ENCODE results near the gene ZNF821. TPM values are rescaled to one million over a fixed set of nuclear protein-coding genes. Genes with fewer than 3 reads are reported as not detected.
A peak's percentile ranks its signal among the peaks of the same experiment; 100 is the strongest.

ZNF821 gene
- total RNA-seq, 4 donors from 2014 or later: 16.5 to 22.0 (median 19.3) TPM

GRCh38 chr16:71902656-71903365, 18.8 kb upstream of the ZNF821 start:
- Histone ChIP-seq H3K27me3 (no peaks in the 10 kb centered on the region), H3K27ac (no peak overlapping the region), H3K4me1 (peaks cover 0 to 44% (median 11%) of the 10 kb centered on the region in 4 donors), H3K36me3 (no peaks in the 10 kb centered on the region), H3K4me3 (no peak overlapping the region), H3K9me3 (no peaks in the 10 kb centered on the region)
- no peak for DNase-seq
- no peak for TF ChIP-seq CTCF (IDR thresholded peaks at IDR 0.05)
- TF ChIP-seq POLR2A (IDR thresholded peaks at IDR 0.05): no peak

- Histone ChIP-seq H3K4me1 (peaks cover 0 to 52% (median 13%) of the 10 kb centered on the region in 4 donors), H3K9me3 (no peaks in the 10 kb centered on the region)
- no peak for TF ChIP-seq CTCF (IDR thresholded peaks at IDR 0.05)
These were observed 15.2 kb upstream of the ZNF821 start for GRCh38 chr16:71899171-71899570.

GRCh38 chr16:71896764-71897368, 12.9 kb upstream of the ZNF821 start:
- Histone ChIP-seq H3K36me3 (no peaks in the 10 kb centered on the region), H3K27me3 (no peaks in the 10 kb centered on the region), H3K9me3 (no peaks in the 10 kb centered on the region), H3K4me1 (peaks cover 0 to 38% (median 12%) of the 10 kb centered on the region in 4 donors), H3K4me3 (peak overlapping the region; percentile 64 to 99 (median 74)), H3K27ac (peak overlapping the region in 3 of 4 donors; percentile 91 to 98 (median 92))
- no peak for TF ChIP-seq POLR2A (IDR thresholded peaks at IDR 0.05)
- no peak for TF ChIP-seq CTCF (IDR thresholded peaks at IDR 0.05)
- peak in 1 of 3 donors; percentile 46 for DNase-seq

More at GRCh38 chr16:71899171-71899570, 15.2 kb upstream of the ZNF821 start:
- H3K4me3 ChIP-seq: no peak overlapping the region
- H3K27me3 ChIP-seq: no peaks in the 10 kb centered on the region
- H3K36me3 ChIP-seq: no peaks in the 10 kb centered on the region
- no peak overlapping the region for H3K27ac ChIP-seq
- no peak for DNase-seq

- Histone ChIP-seq H3K36me3 (no peaks in the 10 kb centered on the region), H3K9me3 (no peaks in the 10 kb centered on the region), H3K4me1 (peaks cover 0 to 36% (median 9%) of the 10 kb centered on the region in 4 donors), H3K4me3 (peak overlapping the region; percentile 64 to 99 (median 74)), H3K27ac (peak overlapping the region; percentile 91 to 98 (median 92)), H3K27me3 (no peaks in the 10 kb centered on the region)
- DNase-seq: peak; percentile 27 to 66 (median 63)
- TF ChIP-seq POLR2A (IDR thresholded peaks at IDR 0.05) (peak; percentile 12 to 25), CTCF (IDR thresholded peaks at IDR 0.05) (no peak)
These were observed 11.8 kb upstream of the ZNF821 start for GRCh38 chr16:71895679-71896365.

- peak; percentile 97 to 99 (median 98) for DNase-seq
- H3K4me3 ChIP-seq: peak within 1 kb of the TSS; percentile 64 to 99 (median 74)
- H3K27ac ChIP-seq: peak within 1 kb of the TSS; percentile 91 to 98 (median 92)
- H3K36me3 ChIP-seq: no peaks in the 10 kb centered on the region
- TF ChIP-seq POLR2A (IDR thresholded peaks at IDR 0.05): peak; percentile 71 to 84
- TF ChIP-seq CTCF (IDR thresholded peaks at IDR 0.05): no peak
- H3K4me1 ChIP-seq: peaks cover 0 to 38% (median 9%) of the 10 kb centered on the region in 4 donors
- H3K27me3 ChIP-seq: no peaks in the 10 kb centered on the region
- H3K9me3 ChIP-seq: no peaks in the 10 kb centered on the region
These were observed 11.1 kb upstream of the ZNF821 start, which contains the start of gene IST1 for GRCh38 chr16:71894921-71895678. TSS of gene IST1 (plus strand) at chr16:71895531. CDS start at chr16:71915641, 20,110 bp downstream.

All from Peyer's patch (tissue), 4 donors.